Astrocyte of the cerebellum (primary cell): ENCODE measurements around the gene MAD2L1BP.

Source experiments
- DNase-seq: peaks from one replicate; pipeline ENCODE4 v3.0.0-alpha.2; 2011; ENCODE audit warnings: low read depth
- H3K4me3 ChIP-seq: 2 replicates; pipeline ENCODE4 v1.5.1; 2011; ENCODE audit warnings: mild to moderate bottlenecking, low read depth, low read length, moderate library complexity
- in situ Hi-C: cut with HindIII; loops from 2 replicates; pipeline ENCODE4 v1.10.0; 2017; ENCODE audit warnings: low sequenced_read_pairs
- TF ChIP-seq, protein P1 (sequence below): IDR thresholded peaks from 2 replicates; pipeline ENCODE4 v1.5.1; 2012; ENCODE audit warnings: low read length, low read depth, moderate library complexity, mild to moderate bottlenecking; ENCODE audit errors: missing control alignments

MAD2L1BP gene

DNA sequence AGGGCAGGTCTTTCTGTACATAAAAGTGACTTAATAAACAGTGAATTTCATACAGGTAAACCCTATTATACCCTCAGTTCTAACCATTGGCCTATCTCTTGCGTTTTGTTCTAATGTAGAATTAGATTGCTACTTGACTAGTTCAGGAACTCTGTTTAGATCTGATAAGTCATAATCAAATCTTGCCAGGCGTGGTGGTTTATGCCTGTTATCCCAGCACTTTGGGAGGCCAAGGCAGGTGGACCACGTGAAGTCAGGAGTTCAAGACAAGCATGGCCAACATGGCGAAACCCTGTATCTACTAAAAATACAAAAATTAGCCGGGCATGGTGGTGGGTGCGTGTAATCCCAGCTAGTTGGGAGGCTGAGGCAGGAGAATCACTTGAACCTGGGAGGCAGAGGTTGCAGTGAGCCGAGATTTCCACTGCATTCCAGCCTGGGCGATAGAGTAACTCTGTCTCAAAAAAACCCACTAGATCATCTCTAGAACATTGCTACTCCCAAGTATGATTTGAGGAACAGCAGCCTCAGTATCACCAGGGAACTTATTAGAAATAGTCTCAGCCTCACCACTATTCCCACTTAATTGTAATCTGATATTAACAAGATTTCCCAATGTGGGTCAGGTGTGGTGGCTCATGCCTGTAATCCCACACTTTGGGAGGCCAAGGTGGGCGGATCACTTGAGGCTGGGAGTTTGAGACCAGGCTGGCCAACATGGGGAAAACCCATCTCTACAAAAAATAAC is 18.7 kb upstream of the MAD2L1BP start:
- H3K4me3 ChIP-seq = no peak overlapping the region
- DNase-seq = no peak
- in situ Hi-C loops = no loop called here
- TF ChIP-seq, protein P1, sequence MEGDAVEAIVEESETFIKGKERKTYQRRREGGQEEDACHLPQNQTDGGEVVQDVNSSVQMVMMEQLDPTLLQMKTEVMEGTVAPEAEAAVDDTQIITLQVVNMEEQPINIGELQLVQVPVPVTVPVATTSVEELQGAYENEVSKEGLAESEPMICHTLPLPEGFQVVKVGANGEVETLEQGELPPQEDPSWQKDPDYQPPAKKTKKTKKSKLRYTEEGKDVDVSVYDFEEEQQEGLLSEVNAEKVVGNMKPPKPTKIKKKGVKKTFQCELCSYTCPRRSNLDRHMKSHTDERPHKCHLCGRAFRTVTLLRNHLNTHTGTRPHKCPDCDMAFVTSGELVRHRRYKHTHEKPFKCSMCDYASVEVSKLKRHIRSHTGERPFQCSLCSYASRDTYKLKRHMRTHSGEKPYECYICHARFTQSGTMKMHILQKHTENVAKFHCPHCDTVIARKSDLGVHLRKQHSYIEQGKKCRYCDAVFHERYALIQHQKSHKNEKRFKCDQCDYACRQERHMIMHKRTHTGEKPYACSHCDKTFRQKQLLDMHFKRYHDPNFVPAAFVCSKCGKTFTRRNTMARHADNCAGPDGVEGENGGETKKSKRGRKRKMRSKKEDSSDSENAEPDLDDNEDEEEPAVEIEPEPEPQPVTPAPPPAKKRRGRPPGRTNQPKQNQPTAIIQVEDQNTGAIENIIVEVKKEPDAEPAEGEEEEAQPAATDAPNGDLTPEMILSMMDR = no peak

DNA sequence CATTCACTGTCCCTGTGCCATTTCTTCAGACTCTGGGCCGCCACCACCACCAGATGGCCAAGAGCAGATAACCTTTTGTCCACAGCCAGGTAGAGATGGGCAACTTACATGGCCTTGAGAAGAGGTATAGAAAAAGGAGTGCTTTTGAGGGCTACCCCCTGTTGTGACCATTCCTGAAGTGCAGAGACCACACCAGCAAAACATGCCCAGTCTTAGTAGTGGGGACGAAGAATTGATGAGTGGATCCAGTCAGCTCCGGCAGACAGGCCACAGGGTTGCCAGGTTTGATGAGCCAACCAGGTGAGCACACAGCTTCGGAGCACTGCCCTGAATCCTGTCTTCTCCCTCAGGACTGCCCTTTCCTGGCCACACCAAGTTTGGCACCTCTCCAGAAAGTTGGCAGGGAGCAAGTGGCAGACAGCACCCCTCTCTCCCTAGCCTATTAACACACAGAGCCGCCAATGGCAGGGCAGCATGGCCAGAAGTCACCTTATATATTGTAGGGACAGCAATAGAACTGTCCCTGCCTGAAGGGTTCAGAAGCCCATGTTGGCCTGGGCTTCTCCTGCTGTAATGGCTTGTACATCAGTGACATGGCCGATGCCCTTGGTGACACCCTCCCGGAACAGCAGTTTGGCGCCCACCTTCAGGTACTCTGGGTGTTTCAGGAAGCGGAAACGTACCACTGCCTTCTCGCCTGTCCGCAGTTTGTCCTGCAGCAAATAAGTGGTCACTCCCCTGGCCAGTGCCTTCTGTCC is 14.4 kb upstream of the MAD2L1BP start:
- in situ Hi-C loops = no loop called here
- no peak overlapping the region for H3K4me3 ChIP-seq
- TF ChIP-seq, protein P1 = no peak
- no peak for DNase-seq

DNA sequence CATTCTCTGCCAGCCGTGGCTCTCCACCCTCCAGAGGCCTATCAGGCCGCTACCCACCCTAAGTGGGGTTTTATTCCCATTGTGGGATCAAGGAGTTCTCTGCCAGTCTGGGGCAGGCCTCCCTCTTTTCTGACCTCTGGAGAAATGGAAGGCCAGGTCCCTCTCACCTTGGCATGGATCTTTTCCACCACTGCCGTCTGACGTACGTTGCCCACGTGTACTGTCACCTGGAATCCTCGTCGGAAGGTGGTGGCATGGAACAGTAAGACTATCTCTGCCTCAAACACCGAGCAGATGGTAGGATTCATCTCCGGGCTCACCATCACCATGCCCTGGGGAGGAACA is 13.8 kb upstream of the MAD2L1BP start:
- TF ChIP-seq, protein P1 = no peak

DNA sequence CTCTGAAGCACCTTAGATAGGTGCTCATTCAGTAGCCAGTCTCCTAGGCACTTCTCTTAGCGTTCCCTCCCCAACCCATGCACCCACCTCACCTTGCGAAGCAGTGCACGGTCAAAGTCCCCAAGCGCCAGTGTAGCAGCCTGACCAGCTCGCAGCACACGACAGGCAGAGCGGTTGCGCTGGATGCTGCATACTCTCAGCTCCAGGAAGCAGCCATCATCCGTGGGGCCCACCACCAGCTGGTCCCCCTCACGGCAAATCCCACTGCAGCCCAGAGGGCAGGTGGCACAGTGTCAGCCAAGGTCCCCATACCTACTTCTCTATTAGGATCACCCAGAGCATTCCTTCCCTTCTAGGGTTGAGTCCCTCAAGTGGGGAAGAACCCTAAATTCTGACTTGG is 13.1 kb upstream of the MAD2L1BP start:
- DNase-seq = no peak
- in situ Hi-C loops = no loop called here
- TF ChIP-seq, protein P1 = no peak
- H3K4me3 ChIP-seq = no peak overlapping the region

More for the DNA sequence above, 13.8 kb upstream of the MAD2L1BP start:
- H3K4me3 ChIP-seq = no peak overlapping the region
- DNase-seq = no peak
- in situ Hi-C loops = no loop called here

DNA sequence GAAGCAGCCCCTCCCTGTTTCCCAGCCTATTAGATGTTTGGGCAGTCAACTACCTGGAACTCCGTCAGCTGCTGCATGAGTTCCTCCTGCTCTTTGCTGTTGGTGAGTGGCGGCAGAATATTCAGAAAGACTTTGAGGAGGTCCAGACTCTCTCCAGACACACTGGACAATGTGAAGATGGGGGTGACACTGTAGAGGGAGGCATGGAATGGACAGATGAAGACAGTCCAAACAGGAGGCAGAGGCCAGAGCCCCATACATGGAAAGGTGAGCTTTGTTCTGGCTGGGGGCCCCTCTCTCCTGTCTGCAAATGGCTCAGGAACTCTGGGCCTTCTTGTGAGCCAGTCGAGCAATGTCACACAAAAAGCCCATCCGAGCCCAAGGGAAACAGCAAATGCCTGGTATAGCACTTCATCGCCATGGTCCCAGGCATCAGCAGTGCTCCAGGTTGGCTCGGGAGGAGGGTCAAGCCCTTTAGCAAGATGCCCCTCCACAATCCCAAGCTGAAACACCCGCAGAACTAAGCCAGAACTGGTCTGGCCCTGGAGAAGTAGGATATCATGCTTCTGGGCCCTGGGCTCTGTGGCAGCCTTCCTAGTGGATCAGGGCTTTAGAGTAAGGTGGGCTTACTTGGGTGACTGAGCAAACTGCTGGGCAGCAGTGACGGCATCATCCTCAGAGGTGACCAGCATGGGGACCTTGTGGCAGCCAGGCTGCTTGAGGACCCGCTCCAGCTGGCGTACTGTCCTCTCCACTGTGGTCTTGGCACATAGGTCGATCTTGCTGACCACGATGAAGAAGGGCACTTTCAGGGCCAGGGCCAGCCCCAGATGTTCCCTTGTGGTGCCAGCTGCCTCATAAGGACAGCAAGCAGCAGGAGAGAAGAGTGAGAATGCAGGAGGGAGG is 11.5 kb upstream of the MAD2L1BP start:
- TF ChIP-seq, protein P1 = no peak
- no peak overlapping the region for H3K4me3 ChIP-seq
- no peak for DNase-seq
- in situ Hi-C loops = no loop called here

DNA sequence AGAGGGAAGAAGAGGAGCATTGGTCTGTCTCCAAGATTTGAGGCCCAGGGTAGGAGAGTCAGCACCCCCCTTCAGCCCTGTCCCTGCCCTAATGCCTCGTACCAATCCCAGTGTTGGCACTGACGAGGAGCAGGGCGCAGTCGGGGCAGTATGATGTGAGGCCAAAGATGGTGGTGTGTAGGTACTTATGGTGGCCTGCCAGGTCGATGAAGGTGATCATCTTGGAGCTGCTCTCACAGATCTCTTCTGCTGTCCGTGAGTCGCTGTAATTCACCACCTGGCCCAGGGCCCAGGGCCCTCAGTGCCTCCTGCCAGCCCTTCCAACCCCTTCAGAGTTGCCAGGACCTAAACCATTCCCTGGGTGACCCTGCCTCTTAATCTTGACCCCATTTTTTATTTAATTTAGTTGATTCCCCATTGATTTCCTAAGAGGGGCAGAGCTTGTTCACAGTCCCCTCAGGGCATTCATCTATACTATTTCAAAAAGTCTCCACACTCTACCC is 10.8 kb upstream of the MAD2L1BP start:
- TF ChIP-seq, protein P1 = no peak
- in situ Hi-C loops = no loop called here
- DNase-seq = no peak
- H3K4me3 ChIP-seq = no peak overlapping the region
